HG03571 (cell line): ENCODE measurements around the gene SSBP4.

Experiments used
- ATAC-seq: cut with Tn5 transposase; IDR thresholded peaks from one replicate; pipeline ENCODE4 v1.9.1; 2021; ENCODE audit not compliant: unreplicated experiment

SSBP4 gene

DNA sequence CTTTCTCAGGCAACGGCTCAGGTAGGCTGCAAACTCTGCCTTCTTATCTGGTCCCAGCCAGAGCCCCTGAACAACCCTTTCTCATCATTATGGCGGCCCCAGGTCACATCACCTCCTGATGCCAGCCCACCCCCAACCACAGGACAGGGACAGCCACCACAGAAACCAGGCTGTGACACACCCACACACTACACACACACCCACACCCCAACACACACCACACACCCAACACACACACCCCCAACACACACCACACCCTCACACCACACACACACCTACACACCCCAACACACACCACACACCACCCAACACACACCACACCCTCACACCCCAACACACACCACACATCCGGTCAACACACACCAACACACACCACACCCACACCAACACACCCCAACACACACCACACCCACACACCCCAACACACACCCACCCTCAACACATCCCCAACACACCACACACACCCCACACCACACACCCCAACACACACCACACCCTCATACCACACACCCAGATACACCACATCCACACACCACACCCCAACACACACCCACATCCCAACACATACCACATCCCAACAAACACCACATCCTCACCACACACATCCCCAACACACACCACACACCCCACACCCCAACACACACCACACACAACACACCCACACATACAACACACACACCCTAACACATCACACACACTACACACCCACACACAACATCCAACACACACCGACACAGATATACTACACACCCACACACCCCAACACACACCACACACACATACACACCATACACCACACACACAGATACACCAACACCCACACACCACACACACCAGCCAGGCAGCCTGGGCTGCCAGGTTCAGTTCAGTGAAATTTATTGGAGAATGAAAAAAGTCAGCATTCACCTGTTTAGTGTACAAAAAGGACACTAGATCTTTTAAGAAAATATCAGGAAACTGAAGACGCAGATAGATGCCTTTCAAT, 22.9 kb downstream of the SSBP4 start:
- no peak for ATAC-seq

DNA sequence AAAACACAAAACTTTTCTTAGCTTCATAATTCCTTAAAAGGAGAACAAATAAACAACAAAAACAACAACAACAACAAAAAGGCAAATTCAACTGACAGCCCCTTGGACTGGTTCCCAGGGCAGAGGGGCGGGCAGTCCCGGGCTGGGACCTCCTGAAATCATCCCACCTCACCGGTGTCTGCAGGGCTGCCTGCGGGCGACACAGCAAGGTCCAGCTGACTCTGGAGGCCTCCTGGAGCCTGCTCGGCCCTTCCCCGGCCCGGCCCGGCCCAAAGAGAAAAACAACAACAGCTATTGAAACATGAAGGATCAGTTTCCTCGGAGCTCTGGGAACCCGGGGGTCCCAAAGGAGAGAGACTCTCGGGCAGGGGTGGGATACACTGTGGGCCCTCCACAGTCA, 23.7 kb downstream of the SSBP4 start:
- ATAC-seq = no peak

DNA sequence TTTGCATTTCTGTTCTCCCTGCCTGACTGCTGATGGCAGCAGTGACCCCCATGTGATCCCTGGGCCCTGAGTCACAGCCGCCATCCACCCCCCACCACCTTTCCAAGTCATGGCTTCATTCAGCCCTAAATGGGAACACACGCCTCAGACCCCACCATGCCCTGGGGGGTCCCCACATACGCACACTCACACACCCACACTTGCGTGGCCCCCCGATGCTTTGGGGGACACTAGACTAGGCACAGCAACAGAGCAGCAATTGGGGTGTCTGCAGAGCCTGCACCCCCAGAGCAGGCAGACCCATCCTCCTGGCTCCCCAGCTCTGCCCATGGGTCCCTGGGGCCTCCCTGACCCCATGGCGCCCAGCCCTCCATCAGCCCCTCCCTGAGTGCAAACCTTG, 24.2 kb downstream of the SSBP4 start:
- ATAC-seq = no peak

DNA sequence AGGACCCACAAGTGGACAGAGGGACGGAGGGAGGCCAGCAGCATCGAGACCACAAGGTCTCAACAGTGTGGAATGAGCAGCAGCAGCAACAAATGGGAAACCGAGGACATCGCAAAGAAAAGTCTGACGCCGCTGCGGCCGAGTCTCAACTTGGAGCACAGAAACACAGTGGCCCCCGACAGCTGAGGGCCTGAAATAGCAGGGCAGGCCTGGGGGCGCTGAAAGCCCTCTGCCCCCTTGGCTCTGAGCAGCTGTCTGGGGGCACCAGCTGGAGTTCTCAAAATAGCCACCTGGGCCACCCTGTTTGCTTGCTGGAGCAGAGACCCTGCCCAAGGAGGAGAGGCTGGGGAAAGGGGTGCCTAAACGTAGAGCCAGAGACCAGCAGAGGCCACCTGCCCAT, 24.6 kb downstream of the SSBP4 start:
- no peak for ATAC-seq

DNA sequence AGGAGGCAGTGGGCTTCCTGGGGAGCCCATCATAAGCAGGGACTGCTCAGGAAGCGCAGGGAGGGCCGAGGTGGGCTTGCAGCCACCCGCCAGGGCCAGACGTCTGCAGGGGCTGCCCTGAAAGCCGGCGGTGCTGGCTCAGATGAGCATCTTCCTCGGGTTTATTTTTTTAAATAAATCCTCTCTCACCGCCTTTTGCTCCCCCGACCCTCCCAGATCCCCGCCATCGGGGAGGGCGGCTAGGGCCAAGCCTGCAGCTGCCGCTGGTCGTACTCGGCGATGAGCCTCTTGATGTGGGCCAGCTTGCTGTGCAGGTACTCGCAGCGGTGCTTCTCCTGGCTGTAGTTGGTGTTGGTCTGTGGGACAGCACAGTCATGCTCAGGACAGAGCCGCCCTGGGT, 25.3 kb downstream of the SSBP4 start:
- ATAC-seq = no peak

DNA sequence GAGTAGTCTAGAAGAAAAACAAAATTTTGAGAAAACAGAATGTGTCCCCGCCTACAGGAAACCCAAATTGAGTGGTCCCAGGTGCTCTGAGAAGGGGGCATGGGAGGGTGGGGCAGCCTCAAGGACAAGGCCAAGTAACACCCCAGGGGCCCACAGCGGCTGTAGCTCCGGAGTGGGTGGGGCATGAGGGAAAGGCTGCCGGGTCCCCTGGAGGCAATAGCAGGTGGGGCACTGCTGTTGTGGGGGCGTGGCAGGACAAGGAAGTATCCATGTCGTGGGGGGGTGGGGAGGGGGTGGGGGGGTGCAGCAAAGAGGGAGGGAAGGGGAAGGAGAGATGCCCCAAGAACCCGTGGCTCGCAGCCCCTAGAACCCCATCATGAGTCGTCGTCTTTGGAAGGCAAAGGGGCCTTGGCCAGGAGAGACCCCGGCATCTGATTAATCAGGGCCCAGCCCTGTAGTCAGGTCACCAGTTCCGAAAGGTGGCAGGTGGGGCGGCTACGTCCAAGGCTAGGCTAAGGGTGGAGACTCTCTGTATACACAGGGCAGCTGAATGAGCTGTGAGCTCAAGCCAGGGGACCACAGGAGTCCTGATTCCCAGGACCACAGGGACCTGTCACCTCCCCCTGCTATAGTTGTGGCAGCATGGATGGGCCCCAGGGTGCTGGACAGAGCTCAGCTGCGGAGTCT, 26.2 kb downstream of the SSBP4 start:
- ATAC-seq = no peak

DNA sequence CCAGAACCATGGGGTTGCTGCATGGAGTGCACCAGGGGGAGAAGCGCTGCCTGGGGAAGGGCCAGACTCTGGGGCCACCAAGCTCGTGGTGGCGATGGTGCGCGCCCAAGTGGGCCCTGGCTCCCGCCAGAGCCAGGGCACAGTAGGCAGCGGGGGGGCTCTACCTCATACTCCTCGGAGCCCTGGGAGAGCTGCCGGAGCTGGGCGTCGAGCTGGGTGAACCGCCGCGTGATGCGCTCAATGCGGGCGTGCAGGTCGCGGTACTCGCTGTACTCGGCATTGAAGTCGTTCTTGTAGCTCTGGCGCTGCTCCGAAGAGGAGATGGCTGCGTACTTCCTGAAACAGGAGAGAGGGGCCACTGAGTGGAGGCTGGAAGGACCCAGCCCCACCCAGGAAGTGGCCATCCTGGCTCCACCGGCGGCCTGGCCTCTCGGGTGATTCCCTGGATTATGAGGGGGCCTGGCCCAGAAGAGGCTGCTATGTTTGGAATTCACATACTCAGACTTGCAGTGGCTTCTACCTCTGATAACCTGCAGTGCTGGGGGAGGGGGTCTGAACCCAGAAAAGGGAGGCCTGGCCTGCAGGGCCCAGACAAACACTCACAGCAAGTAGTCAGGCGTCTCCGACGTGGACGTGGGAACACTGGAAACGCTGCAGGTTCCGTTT, 27.1 kb downstream of the SSBP4 start:
- no peak for ATAC-seq

DNA sequence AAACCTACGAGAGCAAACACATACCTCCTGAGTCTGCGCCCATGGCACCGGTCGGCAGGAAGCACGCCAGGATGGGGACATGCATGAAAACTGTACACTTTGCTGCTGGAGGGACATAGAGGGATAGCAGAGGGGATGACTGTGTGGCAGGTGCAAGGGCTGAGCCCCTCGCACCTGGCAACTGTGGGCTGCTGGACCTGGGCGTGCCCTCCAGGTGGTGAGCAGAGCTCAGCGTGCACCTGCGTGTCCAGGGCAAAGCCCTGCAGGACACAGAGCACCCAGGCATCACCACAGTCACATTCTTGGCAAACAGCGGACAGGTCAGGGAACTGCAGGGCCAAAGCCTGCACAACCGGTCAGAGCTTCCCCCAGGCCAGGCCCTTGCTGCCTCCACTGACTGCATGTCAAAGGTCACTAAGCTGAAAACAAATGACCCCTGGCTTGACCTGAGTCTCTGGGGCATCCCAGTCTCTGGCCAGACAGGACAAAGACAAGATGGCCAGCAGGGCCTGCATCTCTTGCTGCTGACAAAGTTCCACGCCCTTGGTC, 27.7 kb downstream of the SSBP4 start:
- ATAC-seq = no peak

DNA sequence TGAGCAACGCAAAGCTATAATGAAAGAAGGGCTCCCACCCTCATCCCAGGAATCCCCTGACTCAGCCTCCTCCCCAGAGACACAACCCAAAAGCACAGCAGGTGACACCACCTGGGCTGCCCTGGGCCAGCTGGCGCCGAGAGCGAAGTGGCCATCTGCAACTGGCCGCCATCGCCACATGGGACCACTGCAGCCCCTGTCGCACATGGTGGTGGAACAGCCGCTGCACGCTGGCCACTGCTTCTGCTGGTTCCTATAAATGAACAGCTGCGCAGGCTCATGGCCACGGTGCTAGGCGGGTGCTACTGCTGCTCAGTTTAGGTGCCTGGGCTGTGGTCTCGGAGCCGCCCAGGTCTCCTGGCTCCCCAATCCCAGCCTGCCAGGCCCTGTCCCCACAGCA, 30.4 kb downstream of the SSBP4 start:
- ATAC-seq = no peak

DNA sequence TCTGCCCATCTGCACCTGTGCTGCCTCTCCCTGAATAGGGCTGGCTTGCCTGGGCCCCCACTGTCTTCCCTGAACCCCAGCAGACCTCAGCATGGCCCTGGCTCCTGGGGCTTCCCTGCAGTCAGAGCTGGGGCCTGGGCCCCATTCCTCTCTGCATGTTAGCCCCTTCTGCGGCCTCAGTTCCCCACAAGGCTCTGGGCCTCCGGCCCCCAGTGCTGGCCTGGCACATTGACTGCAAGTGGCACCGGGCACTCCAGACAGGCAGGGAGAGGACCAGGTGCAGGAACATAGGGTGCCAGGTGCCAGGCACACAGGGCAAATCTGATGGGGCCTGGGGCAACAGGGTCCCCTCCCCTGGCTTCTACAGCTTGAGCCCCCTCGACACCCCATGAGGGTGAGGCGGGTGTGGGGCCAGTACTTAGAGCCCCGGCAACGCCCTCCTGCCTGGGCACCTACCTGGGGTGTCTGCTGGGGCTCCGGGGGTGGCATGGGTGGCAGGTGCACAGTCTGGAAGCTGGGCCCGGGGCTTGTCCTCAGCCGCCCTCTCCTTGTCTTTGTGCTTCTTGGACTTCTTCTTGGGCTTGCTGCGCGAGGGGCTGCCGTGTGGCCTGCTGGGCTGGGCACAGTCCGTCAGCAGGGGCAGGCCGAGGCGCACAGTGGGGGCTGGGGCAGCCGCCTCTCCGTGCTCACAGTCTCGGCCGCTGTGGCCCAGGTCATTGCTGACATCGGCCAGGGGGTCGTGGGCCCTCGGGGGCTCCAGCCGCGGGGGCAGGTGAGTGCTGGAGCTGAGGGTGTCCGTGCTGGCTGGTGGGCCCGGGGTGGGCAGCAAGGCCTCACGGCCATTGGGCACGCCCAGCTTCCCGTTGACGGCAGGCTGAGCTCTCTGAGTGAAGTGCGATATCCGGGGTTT, 31.1 kb downstream of the SSBP4 start:
- ATAC-seq = no peak

DNA sequence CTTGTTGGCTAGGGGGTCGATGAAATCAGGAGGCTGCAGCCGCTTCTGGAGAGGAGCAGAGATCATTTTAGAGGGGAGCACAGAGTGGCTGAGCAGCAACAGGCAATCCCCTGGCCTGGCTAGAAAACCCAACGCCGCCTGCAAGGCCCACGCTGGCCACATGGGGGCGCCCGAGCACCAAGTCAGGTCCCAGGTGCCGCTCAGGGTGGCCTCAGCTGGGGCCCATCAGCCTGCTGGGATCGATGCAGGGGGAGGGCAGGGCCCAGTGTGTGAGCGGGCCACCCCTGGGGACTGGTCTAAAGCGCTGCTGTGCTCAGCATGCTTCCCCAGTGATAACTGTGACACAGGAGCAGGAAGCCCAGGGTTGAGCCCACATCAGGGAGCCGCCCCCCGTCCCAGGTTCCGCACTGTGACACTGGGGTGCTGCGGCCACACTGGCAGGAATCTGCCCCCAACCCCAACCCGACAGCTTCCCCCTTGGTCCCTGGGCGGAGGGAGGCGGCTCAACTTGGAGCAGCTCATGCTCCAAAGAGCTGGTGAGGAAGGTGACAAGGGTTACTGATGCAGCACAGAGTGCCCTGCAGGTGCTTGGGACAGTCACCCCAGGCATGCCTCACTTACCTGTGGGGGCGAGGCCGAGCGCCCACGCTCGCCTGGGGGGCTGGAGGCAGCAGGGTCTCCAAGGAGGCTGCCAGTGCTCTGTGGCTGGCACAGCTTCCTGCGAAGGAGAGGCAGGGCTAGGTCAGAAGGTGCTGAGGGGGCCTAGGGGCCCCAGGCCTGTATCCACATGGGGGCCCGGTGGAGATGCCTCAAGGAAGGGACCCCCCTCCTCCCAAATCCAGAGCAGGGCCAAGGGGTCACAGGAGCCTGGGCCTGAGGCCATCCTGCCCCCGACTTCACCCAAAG, 32.0 kb downstream of the SSBP4 start:
- no peak for ATAC-seq

DNA sequence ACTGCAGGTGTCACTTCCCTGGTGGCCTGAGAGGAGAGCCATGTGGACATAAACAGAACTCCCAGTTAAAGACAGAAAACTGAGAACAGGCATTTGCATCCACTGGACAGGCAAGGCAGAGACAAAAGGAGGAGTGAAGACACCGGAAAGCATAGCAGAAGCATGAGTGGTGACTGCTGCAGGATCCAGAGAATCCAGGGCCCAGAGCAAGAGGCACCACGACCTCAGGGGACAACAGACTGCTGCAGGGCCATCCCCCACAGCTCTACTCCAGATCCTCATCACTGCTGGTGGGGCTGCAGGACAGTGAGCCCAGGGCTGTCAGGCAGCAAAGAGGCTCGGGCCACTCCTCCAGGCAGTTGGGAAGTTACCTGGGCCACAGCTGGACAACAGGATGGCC, 33.2 kb downstream of the SSBP4 start:
- no peak for ATAC-seq

DNA sequence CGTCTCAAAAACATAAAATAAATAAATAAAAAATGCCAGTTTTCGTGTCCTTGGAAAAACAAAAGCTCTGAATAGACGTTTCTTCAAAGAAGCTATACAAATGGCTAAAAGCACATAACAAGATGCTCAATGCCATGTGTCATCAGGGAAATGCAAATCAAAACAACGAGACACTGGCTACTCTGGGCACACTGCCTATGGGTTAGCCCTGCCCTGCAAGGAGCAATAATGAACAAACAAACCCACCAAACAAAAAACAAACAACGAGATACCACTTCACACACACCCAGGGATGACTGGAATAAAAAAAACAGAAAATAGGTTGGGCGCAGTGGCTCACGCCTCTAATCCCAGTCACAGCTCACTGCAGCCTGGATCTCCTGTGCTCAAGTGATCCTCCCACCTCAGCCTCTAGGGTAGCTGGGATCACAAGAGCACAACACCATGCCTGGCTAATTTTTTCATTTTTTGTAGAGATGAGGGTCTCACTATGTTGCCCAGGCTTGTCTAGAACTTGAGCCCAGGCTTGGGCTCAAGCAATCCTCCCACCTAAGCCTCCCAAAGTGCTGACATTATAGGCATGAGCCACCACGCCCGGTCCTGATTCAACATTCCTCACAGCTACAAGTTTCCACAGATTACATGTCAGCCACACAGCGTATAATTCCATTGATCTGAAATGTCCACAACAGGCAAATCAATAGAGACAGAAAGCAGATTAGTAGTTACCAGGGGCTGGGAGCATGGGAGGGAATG, 34.2 kb downstream of the SSBP4 start:
- no peak for ATAC-seq

DNA sequence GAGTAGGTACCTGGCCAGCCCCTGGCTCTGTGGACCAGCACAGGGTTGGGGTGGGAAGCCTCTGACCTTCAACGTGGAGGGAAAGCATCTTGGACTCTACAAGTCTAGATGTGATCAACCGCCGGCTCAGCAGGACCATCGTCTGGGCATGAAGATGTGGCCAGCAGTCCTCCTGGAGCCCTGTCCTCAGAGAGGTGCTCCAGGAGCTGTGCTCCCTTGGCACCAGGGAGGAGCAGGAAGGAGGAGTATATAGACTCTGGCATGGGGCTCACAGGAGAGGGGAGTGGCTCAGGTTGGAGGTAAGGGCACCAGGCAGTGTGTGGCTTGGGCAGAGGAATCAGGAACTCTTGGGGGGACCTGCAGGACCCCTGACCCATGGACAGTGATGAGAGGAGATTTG, 37.1 kb downstream of the SSBP4 start:
- ATAC-seq = no peak

DNA sequence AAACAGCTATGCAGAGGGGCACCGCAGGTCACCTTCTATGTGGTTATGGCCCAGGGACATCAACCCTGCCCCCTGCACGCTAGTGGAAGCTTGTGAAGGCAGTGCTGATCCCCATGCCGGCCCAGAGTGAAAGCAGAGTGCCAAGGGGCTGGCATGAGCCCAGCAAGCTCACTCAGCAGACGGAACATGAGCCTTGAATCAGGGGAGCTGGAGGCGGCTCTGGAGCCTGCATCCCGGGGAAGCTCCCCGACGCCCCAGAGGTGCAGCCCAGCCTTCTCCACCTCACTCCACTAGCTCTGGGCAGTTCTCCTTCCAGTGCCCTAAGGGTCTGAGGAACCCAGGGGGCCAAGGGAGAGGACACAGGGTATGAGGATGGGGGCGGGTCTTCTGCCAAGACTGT, 37.8 kb downstream of the SSBP4 start:
- no peak for ATAC-seq

DNA sequence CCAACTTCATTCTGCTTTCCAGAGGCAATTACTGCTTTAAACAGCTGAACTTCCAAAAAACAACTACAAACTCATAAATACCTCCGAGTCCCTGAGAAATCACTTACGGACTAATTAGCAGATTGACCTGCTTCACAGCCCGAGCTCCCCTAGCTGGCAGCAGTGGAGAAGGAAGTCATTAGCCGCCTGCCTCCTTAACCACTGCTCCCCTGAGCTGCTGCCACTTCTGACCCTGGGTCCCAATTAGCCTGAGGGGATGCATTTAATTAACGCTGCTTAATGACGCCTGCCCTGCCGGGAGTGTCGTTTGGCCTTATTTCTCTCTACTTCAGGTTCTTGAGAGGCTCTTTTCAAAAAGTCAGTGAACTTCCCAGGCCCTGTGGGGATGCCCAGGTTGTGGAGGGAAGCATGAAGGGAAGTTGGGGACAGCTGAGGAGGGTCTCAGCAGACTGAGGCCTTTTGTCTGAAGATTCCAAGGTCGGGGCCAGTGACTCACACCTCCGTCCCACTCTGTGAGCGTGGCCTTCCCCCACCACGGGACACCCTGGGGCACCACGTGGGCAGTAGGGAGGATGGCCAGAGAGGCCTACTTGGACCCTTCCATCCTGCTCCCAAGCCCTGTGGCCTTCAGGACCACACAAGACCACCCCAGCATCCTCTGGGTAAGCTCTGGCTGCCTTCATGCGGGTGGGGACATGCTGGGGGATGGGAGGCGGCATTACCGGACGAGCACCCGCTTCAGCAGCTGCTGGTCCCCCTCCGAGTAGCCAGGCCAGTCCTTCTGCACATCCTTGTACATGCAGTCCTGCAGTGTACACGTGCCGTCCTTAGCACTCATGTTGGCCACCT, 38.5 kb downstream of the SSBP4 start:
- no peak for ATAC-seq

DNA sequence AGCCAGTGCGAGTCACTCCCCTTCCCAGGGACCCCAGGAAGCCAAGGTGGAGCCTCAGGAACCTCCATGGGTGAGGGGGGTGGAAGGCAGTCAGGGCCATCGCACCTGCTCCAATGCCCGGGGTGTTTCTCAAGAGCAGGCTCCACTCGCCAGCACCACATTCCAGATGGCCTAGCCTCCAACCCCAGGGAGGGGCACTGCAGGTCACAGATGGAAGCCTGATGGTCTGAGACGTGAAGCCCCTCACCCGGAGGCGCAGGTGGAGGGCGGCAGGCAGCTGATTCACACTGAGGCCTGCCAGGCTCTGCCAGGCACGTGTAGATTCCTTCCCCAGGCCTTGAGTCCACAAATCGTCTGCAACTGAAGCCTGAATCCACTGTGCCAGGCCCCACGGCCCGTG, 41.7 kb downstream of the SSBP4 start:
- no peak for ATAC-seq

DNA sequence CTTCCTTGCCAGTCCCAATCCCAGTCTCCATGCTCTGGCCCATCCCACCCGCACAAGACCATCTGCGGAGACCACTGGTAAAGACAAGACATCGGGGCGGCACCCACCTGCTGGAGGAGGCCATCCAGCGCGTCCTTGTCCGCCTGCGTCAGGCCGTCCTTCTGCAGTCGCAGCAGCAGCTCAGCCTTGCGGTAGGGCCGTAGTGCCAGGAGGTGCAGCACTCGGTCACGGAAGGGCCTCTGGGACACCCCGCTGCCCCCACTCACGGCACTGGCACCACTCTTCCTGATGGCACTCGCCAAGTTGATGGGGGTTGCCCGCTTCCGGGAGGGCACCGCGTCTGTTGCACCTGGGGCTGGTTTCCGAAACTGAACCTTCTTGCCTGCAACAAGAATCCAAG, 42.3 kb downstream of the SSBP4 start:
- ATAC-seq = no peak
